Measurements from ENCODE around the gene TGM2.
"Not testable (repeated sequence)": the region's sequence is repeated elsewhere in the genome, so short reads cannot be mapped to it uniquely, and the experiment has no call there.

Gene TGM2

GRCh38 chr20:38102206-38102605, 62.9 kb downstream of the TGM2 start:
- H3K4me3 ChIP-seq (ENCODE audit: low read depth, low read length); H3K27me3 ChIP-seq (ENCODE audit: insufficient read depth, low read length); H4K8ac ChIP-seq (ENCODE audit: low read depth, low read length); H2BK120ac ChIP-seq (ENCODE audit: insufficient read depth, low read length, poor library complexity); DNase-seq; H3K27ac ChIP-seq (ENCODE audit: low read depth, low read length); H3K23ac ChIP-seq (ENCODE audit: low read length); H3K4me1 ChIP-seq (ENCODE audit: control insufficient read depth in 1 of 2, insufficient read depth in 2 of 2, low read length in 2 of 2); H2AFZ ChIP-seq (ENCODE audit: insufficient read depth, low read length, poor library complexity); H3K9ac ChIP-seq (ENCODE audit: low read length); H4K12ac ChIP-seq (ENCODE audit: low read depth, low read length); H3K18ac ChIP-seq (ENCODE audit: low read length); H3K79me2 ChIP-seq (ENCODE audit: control insufficient read depth, insufficient read depth, low read length, poor library complexity); H2BK5ac ChIP-seq (ENCODE audit: low read depth, low read length, poor library complexity); H3K4me2 ChIP-seq (ENCODE audit: low read length); H3K36me3 ChIP-seq (ENCODE audit: control insufficient read depth in 1 of 2, insufficient read depth in 2 of 2, low read length in 2 of 2); H3K4ac ChIP-seq (ENCODE audit: low read depth, low read length); H3K14ac ChIP-seq (ENCODE audit: low read length); H3K9me3 ChIP-seq (ENCODE audit: insufficient read depth, low read depth, low read length); H2AK5ac ChIP-seq (ENCODE audit: low read length): not testable (repeated sequence)
- WGBS (ENCODE audit: extremely low coverage, insufficient coverage, insufficient read length), result no CpG with 5 or more reads among the region's 5 CpGs
- peak overlapping the region; percentile 40 for H2BK12ac ChIP-seq (ENCODE audit: low read length)
- peaks cover 15% of the 10 kb centered on the region for H3K79me1 ChIP-seq (ENCODE audit: low read length)
- H4K91ac ChIP-seq (ENCODE audit: low read depth, low read length), result peak overlapping the region; percentile 62

GRCh38 chr20:38098952-38099351, 66.1 kb downstream of the TGM2 start:
- peaks cover 5 to 13% of the 10 kb centered on the region in 2 experiments for H3K4me1 ChIP-seq (ENCODE audit: control insufficient read depth in 1 of 2, insufficient read depth in 2 of 2, low read length in 2 of 2)
- H3K9me3 ChIP-seq (ENCODE audit: insufficient read depth, low read depth, low read length), result no peaks in the 10 kb centered on the region
- H3K18ac ChIP-seq (ENCODE audit: low read length), result no peak overlapping the region
- peaks cover 15% of the 10 kb centered on the region for H3K79me1 ChIP-seq (ENCODE audit: low read length)
- H2BK120ac ChIP-seq (ENCODE audit: insufficient read depth, low read length, poor library complexity), result no peak overlapping the region
- H4K8ac ChIP-seq (ENCODE audit: low read depth, low read length), result no peak overlapping the region
- DNase-seq, result no peak
- H3K27ac ChIP-seq (ENCODE audit: low read depth, low read length), result peak overlapping the region; percentile 87
- no peak overlapping the region for H2AFZ ChIP-seq (ENCODE audit: insufficient read depth, low read length, poor library complexity)
- no peak overlapping the region for H3K4me3 ChIP-seq (ENCODE audit: low read depth, low read length)
- no peak overlapping the region for H3K23ac ChIP-seq (ENCODE audit: low read length)
- peaks cover 1% of the 10 kb centered on the region for H3K79me2 ChIP-seq (ENCODE audit: control insufficient read depth, insufficient read depth, low read length, poor library complexity)
- no peak overlapping the region for H3K4me2 ChIP-seq (ENCODE audit: low read length)
- no peak overlapping the region for H2BK5ac ChIP-seq (ENCODE audit: low read depth, low read length, poor library complexity)
- peaks cover 0 to 2% of the 10 kb centered on the region in 2 experiments for H3K36me3 ChIP-seq (ENCODE audit: control insufficient read depth in 1 of 2, insufficient read depth in 2 of 2, low read length in 2 of 2)
- no peak overlapping the region for H3K9ac ChIP-seq (ENCODE audit: low read length)
- H4K12ac ChIP-seq (ENCODE audit: low read depth, low read length), result no peak overlapping the region
- no peak overlapping the region for H3K4ac ChIP-seq (ENCODE audit: low read depth, low read length)
- H2BK12ac ChIP-seq (ENCODE audit: low read length), result no peak overlapping the region
- no CpG with 5 or more reads among the region's 1 CpG for WGBS (ENCODE audit: extremely low coverage, insufficient coverage, insufficient read length)
- H2AK5ac ChIP-seq (ENCODE audit: low read length), result no peak overlapping the region
- H3K14ac ChIP-seq (ENCODE audit: low read length), result no peak overlapping the region
- no peaks in the 10 kb centered on the region for H3K27me3 ChIP-seq (ENCODE audit: insufficient read depth, low read length)
- H4K91ac ChIP-seq (ENCODE audit: low read depth, low read length), result no peak overlapping the region

GRCh38 chr20:38095017-38095686, 69.9 kb downstream of the TGM2 start:
- H3K4ac ChIP-seq (ENCODE audit: low read depth, low read length), result peak overlapping the region; percentile 4
- H3K9ac ChIP-seq (ENCODE audit: low read length), result no peak overlapping the region
- H3K27ac ChIP-seq (ENCODE audit: low read depth, low read length), result peak overlapping the region; percentile 13
- H2AK5ac ChIP-seq (ENCODE audit: low read length), result peak overlapping the region; percentile 65
- peak overlapping the region; percentile 74 for H2BK120ac ChIP-seq (ENCODE audit: insufficient read depth, low read length, poor library complexity)
- H3K14ac ChIP-seq (ENCODE audit: low read length), result peak overlapping the region; percentile 52
- H3K79me1 ChIP-seq (ENCODE audit: low read length), result peaks cover 15% of the 10 kb centered on the region
- H3K9me3 ChIP-seq (ENCODE audit: insufficient read depth, low read depth, low read length), result no peaks in the 10 kb centered on the region
- peak overlapping the region; percentile 55 for H2BK12ac ChIP-seq (ENCODE audit: low read length)
- H3K18ac ChIP-seq (ENCODE audit: low read length), result peak overlapping the region; percentile 75
- H4K91ac ChIP-seq (ENCODE audit: low read depth, low read length), result peak overlapping the region; percentile 58
- H3K4me3 ChIP-seq (ENCODE audit: low read depth, low read length), result no peak overlapping the region
- no peaks in the 10 kb centered on the region for H3K27me3 ChIP-seq (ENCODE audit: insufficient read depth, low read length)
- no CpG with 5 or more reads among the region's 7 CpGs for WGBS (ENCODE audit: extremely low coverage, insufficient coverage, insufficient read length)
- no peak overlapping the region for H3K23ac ChIP-seq (ENCODE audit: low read length)
- peak overlapping the region; percentile 30 for H2AFZ ChIP-seq (ENCODE audit: insufficient read depth, low read length, poor library complexity)
- DNase-seq, result no peak
- no peak overlapping the region for H3K4me2 ChIP-seq (ENCODE audit: low read length)
- peaks cover 5 to 9% of the 10 kb centered on the region in 2 experiments for H3K36me3 ChIP-seq (ENCODE audit: control insufficient read depth in 1 of 2, insufficient read depth in 2 of 2, low read length in 2 of 2)
- H3K79me2 ChIP-seq (ENCODE audit: control insufficient read depth, insufficient read depth, low read length, poor library complexity), result peaks cover 1% of the 10 kb centered on the region
- H3K4me1 ChIP-seq (ENCODE audit: control insufficient read depth in 1 of 2, insufficient read depth in 2 of 2, low read length in 2 of 2), result peaks cover 5 to 13% of the 10 kb centered on the region in 2 experiments
- no peak overlapping the region for H4K12ac ChIP-seq (ENCODE audit: low read depth, low read length)
- peak overlapping the region; percentile 70 for H4K8ac ChIP-seq (ENCODE audit: low read depth, low read length)
- H2BK5ac ChIP-seq (ENCODE audit: low read depth, low read length, poor library complexity), result peak overlapping the region; percentile 61

DNA sequence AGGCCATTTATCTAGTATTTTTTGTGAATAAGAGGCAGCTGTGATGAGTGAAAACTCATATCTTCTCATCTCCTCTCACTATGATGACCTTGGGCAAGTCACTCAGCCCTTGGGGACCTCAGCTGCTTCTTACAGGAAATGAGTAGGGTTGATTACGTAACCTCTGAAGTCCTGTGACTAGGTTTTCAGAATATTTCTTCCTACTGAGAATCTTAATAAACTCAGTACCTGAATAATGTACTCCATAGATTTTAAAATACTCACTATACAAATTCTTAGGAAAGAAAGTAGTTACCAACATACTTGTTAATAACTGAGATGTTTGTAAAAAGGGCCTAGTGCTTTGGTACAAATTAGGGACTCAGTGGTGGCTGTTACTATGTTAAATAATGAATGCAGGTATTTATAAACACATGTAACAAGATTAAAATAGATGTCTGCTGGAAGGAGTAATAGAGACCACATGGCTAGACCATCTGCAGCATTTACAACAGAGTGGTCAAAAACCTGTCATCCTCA, 70.6 kb downstream of the TGM2 start:
- peak overlapping the region; percentile 58 for H4K91ac ChIP-seq (ENCODE audit: low read depth, low read length)
- peak overlapping the region; percentile 70 for H4K8ac ChIP-seq (ENCODE audit: low read depth, low read length)
- H3K27me3 ChIP-seq (ENCODE audit: insufficient read depth, low read length), result no peaks in the 10 kb centered on the region
- H3K9me3 ChIP-seq (ENCODE audit: insufficient read depth, low read depth, low read length), result no peaks in the 10 kb centered on the region
- peak overlapping the region; percentile 11 for H3K14ac ChIP-seq (ENCODE audit: low read length)
- H3K79me2 ChIP-seq (ENCODE audit: control insufficient read depth, insufficient read depth, low read length, poor library complexity), result peaks cover 1% of the 10 kb centered on the region
- peaks cover 5 to 13% of the 10 kb centered on the region in 2 experiments for H3K4me1 ChIP-seq (ENCODE audit: control insufficient read depth in 1 of 2, insufficient read depth in 2 of 2, low read length in 2 of 2)
- H2BK5ac ChIP-seq (ENCODE audit: low read depth, low read length, poor library complexity), result no peak overlapping the region
- H4K12ac ChIP-seq (ENCODE audit: low read depth, low read length), result no peak overlapping the region
- no peak overlapping the region for H2AK5ac ChIP-seq (ENCODE audit: low read length)
- H3K18ac ChIP-seq (ENCODE audit: low read length), result no peak overlapping the region
- no peak overlapping the region for H3K4me2 ChIP-seq (ENCODE audit: low read length)
- H2AFZ ChIP-seq (ENCODE audit: insufficient read depth, low read length, poor library complexity), result no peak overlapping the region
- H2BK120ac ChIP-seq (ENCODE audit: insufficient read depth, low read length, poor library complexity), result no peak overlapping the region
- H3K36me3 ChIP-seq (ENCODE audit: control insufficient read depth in 1 of 2, insufficient read depth in 2 of 2, low read length in 2 of 2), result peaks cover 12 to 15% of the 10 kb centered on the region in 2 experiments
- no peak overlapping the region for H3K23ac ChIP-seq (ENCODE audit: low read length)
- peaks cover 15% of the 10 kb centered on the region for H3K79me1 ChIP-seq (ENCODE audit: low read length)
- H3K4me3 ChIP-seq (ENCODE audit: low read depth, low read length), result no peak overlapping the region
- no peak overlapping the region for H3K4ac ChIP-seq (ENCODE audit: low read depth, low read length)
- H2BK12ac ChIP-seq (ENCODE audit: low read length), result no peak overlapping the region
- no peak overlapping the region for H3K27ac ChIP-seq (ENCODE audit: low read depth, low read length)
- no peak overlapping the region for H3K9ac ChIP-seq (ENCODE audit: low read length)
- peak in 1 of 2 donors; percentile 58 for DNase-seq
- no CpG with 5 or more reads among the region's 1 CpG for WGBS (ENCODE audit: extremely low coverage, insufficient coverage, insufficient read length)

All from trophoblast cell (in vitro differentiated cells and primary cell).